HS-5 (cell line): ENCODE measurements around the gene SIPA1L3.

ENCODE experiments used
- DNase-seq: peaks from one replicate; pipeline ENCODE4 v3.0.0-alpha.2; 2012; ENCODE audit warnings: low read depth

Gene SIPA1L3

DNA sequence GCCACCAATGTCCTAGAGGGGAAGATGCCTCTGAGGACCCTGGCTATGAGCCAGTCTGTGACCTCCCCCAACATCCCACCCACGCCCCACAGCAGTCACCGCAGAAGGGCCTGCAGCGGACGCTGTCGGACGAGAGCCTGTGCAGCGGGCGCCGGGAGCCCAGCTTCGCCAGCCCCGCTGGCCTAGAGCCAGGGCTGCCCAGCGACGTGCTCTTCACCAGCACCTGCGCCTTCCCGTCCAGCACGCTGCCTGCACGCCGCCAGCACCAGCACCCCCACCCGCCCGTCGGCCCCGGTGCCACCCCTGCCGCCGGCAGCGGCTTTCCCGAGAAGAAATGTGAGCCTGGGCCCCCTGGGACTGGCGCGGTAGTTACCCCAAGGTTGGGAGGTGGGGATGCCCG lies 286.4 kb downstream of the SIPA1L3 start:
- DNase-seq = no peak

DNA sequence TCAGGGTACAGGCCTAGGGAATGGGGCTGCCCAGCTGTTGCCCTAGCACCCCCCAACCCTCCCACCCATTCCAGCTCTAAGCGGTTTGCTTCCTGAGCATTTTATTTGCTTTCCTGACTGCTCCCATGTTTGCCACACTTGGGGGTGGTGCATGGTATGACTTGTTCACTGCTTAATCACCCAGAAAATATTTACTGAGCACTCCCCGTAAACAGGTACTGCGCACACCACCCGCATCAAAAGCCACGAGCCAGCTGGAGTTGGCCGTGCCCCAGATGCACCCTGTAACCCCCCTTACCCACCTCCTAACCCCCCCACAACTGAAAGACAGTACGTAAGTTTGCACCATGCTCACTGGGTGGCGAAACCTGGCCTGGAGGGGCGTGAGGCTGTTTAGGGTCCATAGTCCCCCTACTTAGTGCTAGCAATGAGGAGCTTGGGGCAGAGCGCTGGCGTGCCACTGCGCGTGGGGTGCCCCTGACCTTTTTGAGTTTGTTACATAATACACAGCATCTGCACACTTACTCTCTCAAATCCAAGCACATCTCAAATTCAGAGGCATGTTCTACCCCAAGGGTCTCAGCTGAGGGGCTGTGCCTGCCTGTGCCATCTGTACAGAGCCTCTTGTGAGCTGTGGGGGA lies 287.2 kb downstream of the SIPA1L3 start:
- DNase-seq = no peak

GRCh38 chr19:38195237-38195636 lies 288.2 kb downstream of the SIPA1L3 start:
- DNase-seq = no peak

GRCh38 chr19:38196245-38196837 lies 289.3 kb downstream of the SIPA1L3 start:
- DNase-seq = no peak

GRCh38 chr19:38196948-38197656 lies 290.1 kb downstream of the SIPA1L3 start:
- DNase-seq = no peak

DNA sequence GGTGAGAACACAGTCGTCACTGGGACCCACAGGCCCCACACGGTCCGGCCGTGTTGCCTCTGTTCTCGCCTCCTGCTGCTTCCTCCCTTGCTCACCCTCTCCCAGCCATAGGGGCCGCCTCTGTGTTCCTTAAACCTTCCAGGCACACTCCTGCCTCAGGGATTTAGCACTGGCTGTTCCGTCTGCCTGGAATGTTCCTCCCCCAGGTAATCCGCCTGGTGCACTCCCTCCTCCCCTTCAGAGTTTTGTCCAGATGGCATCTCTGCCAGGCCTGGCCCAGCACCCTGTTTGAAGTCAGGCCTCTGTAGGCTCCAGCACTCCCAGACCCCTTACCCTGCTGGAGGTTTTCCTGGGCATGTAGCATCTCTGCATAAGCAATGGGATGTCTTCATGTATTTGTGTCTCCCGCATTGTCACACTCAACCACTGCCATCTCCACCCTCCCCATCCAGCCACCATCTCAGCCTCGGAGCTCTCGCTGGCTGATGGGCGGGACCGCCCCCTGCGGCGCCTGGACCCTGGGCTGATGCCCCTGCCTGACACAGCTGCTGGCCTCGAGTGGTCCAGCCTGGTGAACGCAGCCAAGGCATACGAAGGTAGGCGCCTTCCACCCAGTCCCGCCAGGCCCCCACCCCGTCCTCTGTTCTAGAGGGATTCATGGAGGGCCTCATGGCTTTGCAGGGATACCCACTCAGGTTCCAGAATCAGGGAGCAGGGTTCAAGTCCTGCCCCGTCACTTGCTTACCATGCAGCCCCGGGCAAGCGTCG lies 291.1 kb downstream of the SIPA1L3 start:
- DNase-seq = no peak

DNA sequence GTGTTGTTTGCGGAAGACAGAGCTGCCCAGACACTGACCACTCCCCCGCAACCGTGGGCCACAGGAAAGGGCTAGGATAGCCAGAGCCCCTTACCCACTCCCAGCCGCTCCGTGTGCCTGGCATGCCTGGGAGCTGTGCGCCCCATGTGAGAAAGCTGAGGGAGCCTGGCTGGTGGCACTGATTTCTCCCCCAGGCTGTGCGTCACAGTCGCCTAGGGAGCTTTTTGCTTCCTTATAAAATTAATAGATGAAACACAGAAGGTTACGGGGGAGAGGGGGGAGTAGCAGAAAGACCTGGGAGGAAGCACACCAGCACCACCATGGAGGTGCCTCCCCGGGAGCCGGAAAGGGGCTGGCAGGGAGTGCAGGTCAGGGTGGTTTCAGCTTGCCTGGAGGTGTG lies 292.3 kb downstream of the SIPA1L3 start:
- no peak for DNase-seq

DNA sequence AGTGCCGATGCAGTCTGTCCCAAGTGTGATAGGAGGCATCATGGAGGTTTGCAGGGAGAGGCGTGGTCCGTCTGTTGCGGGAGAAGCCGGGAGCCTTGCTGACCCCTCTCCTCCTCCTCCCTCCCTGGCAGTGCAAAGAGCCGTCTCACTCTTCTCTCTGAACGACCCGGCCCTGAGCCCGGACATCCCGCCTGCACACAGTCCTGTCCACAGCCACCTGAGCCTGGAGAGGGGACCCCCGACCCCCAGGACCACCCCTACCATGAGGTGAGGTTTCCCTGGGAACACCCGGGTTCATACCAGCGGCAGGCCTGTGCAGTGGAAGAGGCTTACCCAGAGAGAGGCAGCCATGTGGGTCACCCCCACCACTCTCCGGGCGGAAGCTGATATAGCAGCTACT lies 294.7 kb downstream of the SIPA1L3 start:
- DNase-seq = no peak

GRCh38 chr19:38202504-38202903 lies 295.5 kb downstream of the SIPA1L3 start:
- no peak for DNase-seq

DNA sequence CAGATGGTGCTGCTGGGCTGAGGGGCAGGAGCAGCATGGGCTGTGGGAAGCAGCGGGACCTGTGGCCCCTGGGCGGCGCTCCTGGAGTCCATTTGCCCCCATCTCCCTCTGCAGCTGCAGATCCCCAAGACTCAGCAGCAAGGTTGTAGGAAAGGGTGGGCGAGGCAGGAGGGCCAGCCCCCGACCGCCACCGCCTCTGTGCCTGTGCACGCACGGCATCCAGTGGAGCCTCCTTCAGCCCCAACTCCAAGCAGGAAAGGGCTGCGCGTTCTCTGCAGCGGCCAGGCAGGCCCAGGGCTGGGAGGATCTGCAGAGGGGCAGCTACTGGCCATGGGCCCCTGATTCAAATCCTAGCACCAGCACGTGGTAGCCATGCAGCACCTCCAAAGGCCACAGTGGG lies 296.2 kb downstream of the SIPA1L3 start:
- DNase-seq = no peak

- DNase-seq = no peak
These were observed 297.1 kb downstream of the SIPA1L3 start for GRCh38 chr19:38204096-38204495.

- DNase-seq = no peak
These were observed 297.7 kb downstream of the SIPA1L3 start for GRCh38 chr19:38204728-38205127.

GRCh38 chr19:38206006-38206745 lies 299.2 kb downstream of the SIPA1L3 start:
- no peak for DNase-seq

GRCh38 chr19:38206928-38207327 lies 299.9 kb downstream of the SIPA1L3 start:
- DNase-seq = no peak

DNA sequence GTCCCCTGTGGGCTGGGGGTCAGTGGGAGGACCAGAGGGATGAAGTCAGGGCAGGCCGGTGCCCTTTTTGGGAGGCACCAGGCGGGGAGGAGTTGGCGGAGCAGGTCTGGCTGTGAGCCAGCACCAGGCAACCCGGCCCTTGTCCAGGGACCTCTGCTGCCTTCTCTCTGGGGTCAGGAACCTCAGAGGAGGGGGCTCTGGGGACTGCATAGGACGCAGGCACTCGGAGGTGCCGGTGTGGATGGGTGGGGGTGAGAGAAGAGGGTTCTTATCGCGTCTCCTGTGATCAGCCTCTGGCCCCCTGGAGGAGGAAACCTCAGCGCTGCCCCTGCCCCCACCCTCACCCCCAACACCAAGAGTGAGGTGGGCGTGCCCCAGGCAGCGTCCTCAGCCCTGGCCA lies 300.5 kb downstream of the SIPA1L3 start:
- DNase-seq = no peak

DNA sequence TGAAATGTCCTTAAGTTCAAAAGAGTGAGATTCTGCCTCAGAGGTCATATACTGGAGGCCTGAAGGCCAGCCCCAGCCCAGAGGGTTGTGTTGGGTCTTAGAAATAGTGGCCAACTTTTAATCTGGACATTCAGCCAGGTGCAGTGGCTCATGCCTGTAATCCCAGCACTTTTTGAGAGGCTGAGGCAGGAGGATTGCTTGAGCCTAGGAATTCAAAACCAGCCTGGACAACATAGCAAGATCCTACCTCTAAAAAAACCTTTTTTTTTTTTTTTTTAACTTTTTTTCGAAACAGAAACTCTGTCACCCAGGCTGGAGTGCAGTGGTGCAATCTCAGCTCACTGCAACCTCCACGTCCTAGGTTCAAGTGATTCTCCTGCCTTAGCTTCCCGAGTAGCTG lies 301.6 kb downstream of the SIPA1L3 start:
- DNase-seq = no peak

GRCh38 chr19:38209152-38209551 lies 302.1 kb downstream of the SIPA1L3 start:
- DNase-seq = no peak

DNA sequence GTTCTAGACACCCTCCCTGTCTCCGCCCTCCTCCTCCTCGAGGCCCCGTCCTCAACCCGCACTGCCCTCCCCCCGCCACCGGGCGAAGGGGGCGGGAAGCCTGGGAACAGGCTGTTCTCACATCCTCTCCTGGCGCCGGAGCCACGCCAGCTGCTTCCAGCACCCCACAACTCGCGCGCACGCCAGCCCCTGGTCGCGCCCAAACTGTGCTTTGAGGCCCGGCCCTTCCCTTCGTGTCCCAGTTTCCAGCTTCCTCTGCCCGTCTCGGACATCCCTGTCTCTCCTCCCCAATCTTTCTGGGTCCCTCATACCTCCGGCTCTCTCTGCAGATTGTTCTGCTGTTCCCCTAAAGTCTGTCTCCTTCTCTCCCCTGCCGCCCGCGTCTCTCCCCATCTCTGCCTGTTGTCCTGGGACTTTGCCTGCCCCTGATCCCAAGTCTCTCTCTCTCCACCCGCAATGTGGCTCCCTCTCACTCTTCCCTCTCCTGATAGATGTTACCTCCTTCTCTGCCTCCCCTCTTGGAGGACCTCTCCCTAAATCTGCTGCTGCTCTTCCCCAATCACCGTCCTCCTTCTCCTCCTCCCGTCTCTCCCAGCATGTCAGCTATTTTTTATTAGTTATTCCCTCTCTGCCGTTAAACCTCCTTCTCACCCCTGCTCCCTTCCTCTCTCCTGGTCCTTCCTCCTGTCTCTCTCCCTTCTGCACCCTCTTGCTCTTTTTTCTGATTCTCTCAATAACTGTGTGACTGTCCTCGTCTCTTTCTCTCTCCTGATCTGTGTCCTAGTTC lies 302.9 kb downstream of the SIPA1L3 start:
- DNase-seq = no peak

DNA sequence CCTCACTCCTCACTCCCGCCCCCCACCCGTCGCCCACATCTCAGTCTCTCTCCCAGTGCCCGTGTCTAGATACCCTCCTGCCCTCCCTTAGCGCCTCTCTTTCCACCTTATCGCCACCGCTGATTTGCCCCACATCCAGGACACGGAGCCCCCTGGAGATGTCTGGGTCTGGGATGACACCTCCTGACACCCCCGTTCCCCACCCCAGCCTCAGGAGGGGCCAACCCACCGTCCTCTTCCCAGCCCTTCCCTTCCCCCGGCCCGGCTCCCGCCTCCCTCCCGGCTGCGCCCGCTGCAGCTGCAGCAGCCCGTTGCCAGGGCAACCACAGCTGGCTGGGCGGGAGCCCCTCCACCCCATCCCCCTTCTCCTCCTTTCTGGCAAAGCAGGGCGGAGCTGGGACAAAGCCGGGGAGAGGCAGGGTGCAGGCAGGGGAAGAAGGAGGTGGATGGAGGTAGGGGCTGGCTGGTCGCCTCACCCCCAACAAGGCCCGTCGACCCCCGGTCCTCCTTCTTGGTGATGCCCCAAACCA lies 303.5 kb downstream of the SIPA1L3 start:
- no peak for DNase-seq

DNA sequence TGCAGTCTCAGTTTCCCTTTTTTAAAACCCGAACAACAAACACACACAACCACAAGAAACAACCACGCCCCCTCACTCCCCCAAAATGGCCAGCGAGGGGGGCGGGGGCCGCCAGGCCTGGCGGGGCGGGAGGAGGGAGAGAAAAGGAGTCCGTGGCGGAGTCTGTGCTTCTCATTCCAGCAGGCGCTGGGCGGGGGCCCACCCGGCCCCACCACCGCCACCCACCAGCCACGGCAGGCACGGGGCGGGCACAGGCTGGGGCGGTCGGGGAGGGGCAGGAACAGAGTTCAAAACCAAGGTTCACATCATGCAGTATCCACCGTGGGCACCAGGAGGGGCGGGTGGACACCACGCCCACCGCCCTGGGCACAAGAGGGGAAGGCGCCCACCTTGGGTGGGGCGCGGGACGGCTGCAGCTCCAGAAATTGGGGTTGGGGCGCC lies 304.2 kb downstream of the SIPA1L3 start:
- no peak for DNase-seq

DNA sequence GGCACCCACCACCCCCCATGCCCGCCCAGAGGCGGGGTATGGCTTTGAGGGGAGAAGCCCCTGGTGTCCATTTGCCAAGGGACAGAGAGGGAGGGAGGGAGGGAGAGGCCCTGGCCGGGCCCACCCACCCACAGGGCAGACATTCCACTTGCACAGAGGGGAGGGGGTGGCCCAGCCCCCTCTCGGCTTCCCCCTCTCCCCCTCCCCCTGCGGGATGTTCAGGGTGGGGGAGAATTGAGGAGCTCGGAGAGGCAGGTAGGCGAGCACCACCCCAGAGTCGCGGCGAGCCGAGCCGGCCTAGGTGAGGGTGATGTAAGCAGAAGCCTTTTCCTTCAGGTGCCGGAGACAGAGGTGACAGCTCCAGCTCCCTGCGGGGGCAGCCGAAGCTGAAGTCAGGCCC lies 304.8 kb downstream of the SIPA1L3 start:
- no peak for DNase-seq
